ENCODE results near the gene RHBG. TPM values are rescaled to one million over a fixed set of nuclear protein-coding genes. Genes with fewer than 3 reads are reported as not detected.

RHBG gene
- polyA plus RNA-seq, 1 donor from 2014 or later, result not detected

- H4K20me1 ChIP-seq (ENCODE audit: insufficient read depth), result no peaks in the 10 kb centered on the region
- no peak overlapping the region for H3K9ac ChIP-seq (ENCODE audit: low read length)
- no peaks in the 10 kb centered on the region for H3K36me3 ChIP-seq (ENCODE audit: insufficient read depth, low read length)
These were observed 14.0 kb downstream of the RHBG start for GRCh38 chr1:156383023-156383422.

GRCh38 chr1:156384007-156384406 lies 15.0 kb downstream of the RHBG start:
- no peaks in the 10 kb centered on the region for H3K36me3 ChIP-seq (ENCODE audit: insufficient read depth, low read length)
- no peaks in the 10 kb centered on the region for H4K20me1 ChIP-seq (ENCODE audit: insufficient read depth)
- TF ChIP-seq TAF1 (IDR thresholded peaks at IDR 0.05; ENCODE audit: low read depth), result no peak
- TF ChIP-seq POLR2AphosphoS5 (IDR thresholded peaks at IDR 0.05), result no peak
- no peak for TF ChIP-seq REST (IDR thresholded peaks at IDR 0.05; ENCODE audit: borderline replicate concordance)
- no peak for TF ChIP-seq SMC3 (conservative IDR thresholded peaks at IDR 0.05; ENCODE audit: poor library complexity)
- no peak for TF ChIP-seq RAD21 (conservative IDR thresholded peaks at IDR 0.05)
- no peak for TF ChIP-seq EZH2 (IDR thresholded peaks at IDR 0.05; ENCODE audit: borderline replicate concordance, insufficient read depth, low read length, poor library complexity, severe bottlenecking)
- no peak for TF ChIP-seq MXI1 (conservative IDR thresholded peaks at IDR 0.05; ENCODE audit: poor library complexity, severe bottlenecking)
- TF ChIP-seq EP300 (conservative IDR thresholded peaks at IDR 0.05; ENCODE audit: poor library complexity, severe bottlenecking), result no peak
- H3F3A ChIP-seq (ENCODE audit: insufficient read depth, low read length, poor library complexity, severe bottlenecking), result no peaks in the 10 kb centered on the region
- no peak overlapping the region for H3K4me3 ChIP-seq (ENCODE audit: low read length)
- H3K9me2 ChIP-seq (ENCODE audit: insufficient read depth, low read length), result no peaks in the 10 kb centered on the region
- H3K27ac ChIP-seq (ENCODE audit: low read length), result no peak overlapping the region
- peaks cover 25% of the 10 kb centered on the region for H3K27me3 ChIP-seq (ENCODE audit: insufficient read depth, low read depth, low read length)
- no peak overlapping the region for H3K9ac ChIP-seq (ENCODE audit: low read length)
- no peak overlapping the region for H3K4me2 ChIP-seq (ENCODE audit: low read length)
- no peaks in the 10 kb centered on the region for H3K9me3 ChIP-seq (ENCODE audit: low read length)
- H2AFZ ChIP-seq (ENCODE audit: low read depth, low read length), result no peak overlapping the region
- no peaks in the 10 kb centered on the region for H3K79me2 ChIP-seq (replicated peaks; ENCODE audit: insufficient read depth, low read length)

More at GRCh38 chr1:156383023-156383422, 14.0 kb downstream of the RHBG start:
- Histone ChIP-seq H3K27me3 (ENCODE audit: insufficient read depth, low read depth, low read length) (peaks cover 17% of the 10 kb centered on the region), H3K4me3 (ENCODE audit: low read length) (no peak overlapping the region), H3K79me2 (replicated peaks; ENCODE audit: insufficient read depth, low read length) (no peaks in the 10 kb centered on the region), H3K9me3 (ENCODE audit: low read length) (no peaks in the 10 kb centered on the region), H3K9me2 (ENCODE audit: insufficient read depth, low read length) (no peaks in the 10 kb centered on the region), H3F3A (ENCODE audit: insufficient read depth, low read length, poor library complexity, severe bottlenecking) (no peaks in the 10 kb centered on the region), H2AFZ (ENCODE audit: low read depth, low read length) (no peak overlapping the region), H3K4me2 (ENCODE audit: low read length) (no peak overlapping the region), H3K27ac (ENCODE audit: low read length) (no peak overlapping the region)
- no peak for TF ChIP-seq TAF1 (IDR thresholded peaks at IDR 0.05; ENCODE audit: low read depth)
- TF ChIP-seq SMC3 (conservative IDR thresholded peaks at IDR 0.05; ENCODE audit: poor library complexity), result peak; percentile 86
- no peak for TF ChIP-seq MXI1 (conservative IDR thresholded peaks at IDR 0.05; ENCODE audit: poor library complexity, severe bottlenecking)
- TF ChIP-seq POLR2AphosphoS5 (IDR thresholded peaks at IDR 0.05), result no peak
- TF ChIP-seq EP300 (conservative IDR thresholded peaks at IDR 0.05; ENCODE audit: poor library complexity, severe bottlenecking), result no peak
- TF ChIP-seq REST (IDR thresholded peaks at IDR 0.05; ENCODE audit: borderline replicate concordance), result no peak
- peak; percentile 90 for TF ChIP-seq RAD21 (conservative IDR thresholded peaks at IDR 0.05)
- no peak for TF ChIP-seq EZH2 (IDR thresholded peaks at IDR 0.05; ENCODE audit: borderline replicate concordance, insufficient read depth, low read length, poor library complexity, severe bottlenecking)
- TF ChIP-seq CTCF (IDR thresholded peaks at IDR 0.05; ENCODE audit: poor library complexity, severe bottlenecking), result peak; percentile 93

Data from neural cell (in vitro differentiated cells).